ENCODE measurements around the gene ASCC2. TPM values are rescaled to one million over a fixed set of nuclear protein-coding genes. Genes with fewer than 3 reads are reported as not detected.
"Not testable (repeated sequence)": the region's sequence is repeated elsewhere in the genome, so short reads cannot be mapped to it uniquely, and the experiment has no call there.

Gene ASCC2
- total RNA-seq, 1 experiment from 2014 or later: 54.9 TPM

DNA sequence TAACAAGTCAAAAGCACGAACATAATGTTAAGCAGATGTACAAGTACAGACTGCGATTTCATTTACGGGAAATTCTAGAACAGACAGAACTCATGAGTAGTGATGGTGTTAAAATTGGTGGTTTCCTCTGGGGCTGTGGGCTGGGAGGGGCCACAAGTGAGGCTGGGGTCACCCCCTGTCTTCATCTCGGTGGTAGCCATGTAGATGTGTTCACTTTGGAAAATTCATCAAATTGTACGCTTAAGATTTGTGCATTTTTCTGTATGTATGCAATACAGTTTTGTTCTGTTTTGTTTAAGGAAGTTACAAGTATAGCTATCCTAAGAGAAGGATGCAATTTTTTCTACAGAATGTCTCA lies 504 bp upstream of the ASCC2 start:
- CTCF ChIA-PET: interaction anchor here (0.6 kb wide), 1 partner anchor 142 kb away, joined by 3 read pairs; no protein-coding TSS in a partner anchor
- intact Hi-C loops (cut with micrococcal nuclease; ENCODE audit: unreplicated experiment): no loop called here

DNA sequence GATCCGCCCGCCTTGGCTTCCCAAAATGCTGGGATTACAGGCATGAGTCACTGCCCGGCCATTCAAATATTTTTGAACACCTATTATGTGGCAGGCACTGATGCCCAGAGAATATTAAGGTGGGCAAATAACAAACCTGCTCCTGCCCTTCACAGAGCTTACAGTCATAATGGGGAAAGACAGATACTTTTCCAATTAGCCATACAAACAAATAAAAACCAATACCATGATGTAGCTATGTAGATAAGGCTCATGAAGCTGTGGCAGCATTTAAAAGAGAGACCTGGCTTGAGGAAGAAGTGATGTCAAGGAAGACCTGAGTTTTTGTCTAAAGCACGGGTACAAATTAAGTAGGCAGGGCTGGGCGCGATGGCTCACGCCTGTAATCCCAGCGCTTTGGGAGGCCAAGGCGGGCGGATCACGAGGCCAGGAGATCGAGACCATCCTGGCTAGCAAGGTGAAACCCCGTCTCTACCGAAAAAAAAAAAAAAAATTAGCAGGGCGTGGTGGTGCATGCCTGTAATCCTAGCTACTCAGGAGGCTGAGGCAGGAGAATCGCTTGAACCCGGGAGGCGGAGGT lies 1.2 kb downstream of the ASCC2 start:
- DNase-seq (ENCODE audit: low spot score); H3K27ac ChIP-seq (ENCODE audit: low read depth, low read length, poor library complexity, severe bottlenecking); intact Hi-C loops (cut with micrococcal nuclease; ENCODE audit: unreplicated experiment); H3K27me3 ChIP-seq (replicated peaks; ENCODE audit: insufficient read depth, low read depth, low read length, poor library complexity); BruUV-seq (replicated peaks); H3K9me3 ChIP-seq (ENCODE audit: low read depth, low read length, poor library complexity, severe bottlenecking); CTCF ChIA-PET; H3K36me3 ChIP-seq (ENCODE audit: insufficient read depth, low read length, poor library complexity, severe bottlenecking); POLR2A ChIA-PET (ENCODE audit: low non-redundant PET): not testable (repeated sequence)
- H3K4me1 ChIP-seq (ENCODE audit: insufficient read depth, low read length, poor library complexity, severe bottlenecking): peaks cover 12% of the 10 kb centered on the region
- peak overlapping the region; percentile 77 for H3K4me3 ChIP-seq (ENCODE audit: low read depth, low read length, poor library complexity, severe bottlenecking)

More for the DNA sequence above, 504 bp upstream of the ASCC2 start:
- POLR2A ChIA-PET (ENCODE audit: low non-redundant PET): no interaction called here
- Histone ChIP-seq H3K4me3 (ENCODE audit: low read depth, low read length, poor library complexity, severe bottlenecking) (peak overlapping the region; percentile 77), H3K27me3 (replicated peaks; ENCODE audit: insufficient read depth, low read depth, low read length, poor library complexity) (no peaks in the 10 kb centered on the region), H3K9me3 (ENCODE audit: low read depth, low read length, poor library complexity, severe bottlenecking) (no peaks in the 10 kb centered on the region), H3K27ac (ENCODE audit: low read depth, low read length, poor library complexity, severe bottlenecking) (peak overlapping the region; percentile 78), H3K36me3 (ENCODE audit: insufficient read depth, low read length, poor library complexity, severe bottlenecking) (no peaks in the 10 kb centered on the region), H3K4me1 (ENCODE audit: insufficient read depth, low read length, poor library complexity, severe bottlenecking) (peaks cover 12% of the 10 kb centered on the region)
- no TSS peak for BruUV-seq (replicated peaks)
- TF ChIP-seq, protein P1, sequence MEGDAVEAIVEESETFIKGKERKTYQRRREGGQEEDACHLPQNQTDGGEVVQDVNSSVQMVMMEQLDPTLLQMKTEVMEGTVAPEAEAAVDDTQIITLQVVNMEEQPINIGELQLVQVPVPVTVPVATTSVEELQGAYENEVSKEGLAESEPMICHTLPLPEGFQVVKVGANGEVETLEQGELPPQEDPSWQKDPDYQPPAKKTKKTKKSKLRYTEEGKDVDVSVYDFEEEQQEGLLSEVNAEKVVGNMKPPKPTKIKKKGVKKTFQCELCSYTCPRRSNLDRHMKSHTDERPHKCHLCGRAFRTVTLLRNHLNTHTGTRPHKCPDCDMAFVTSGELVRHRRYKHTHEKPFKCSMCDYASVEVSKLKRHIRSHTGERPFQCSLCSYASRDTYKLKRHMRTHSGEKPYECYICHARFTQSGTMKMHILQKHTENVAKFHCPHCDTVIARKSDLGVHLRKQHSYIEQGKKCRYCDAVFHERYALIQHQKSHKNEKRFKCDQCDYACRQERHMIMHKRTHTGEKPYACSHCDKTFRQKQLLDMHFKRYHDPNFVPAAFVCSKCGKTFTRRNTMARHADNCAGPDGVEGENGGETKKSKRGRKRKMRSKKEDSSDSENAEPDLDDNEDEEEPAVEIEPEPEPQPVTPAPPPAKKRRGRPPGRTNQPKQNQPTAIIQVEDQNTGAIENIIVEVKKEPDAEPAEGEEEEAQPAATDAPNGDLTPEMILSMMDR (conservative IDR thresholded peaks at IDR 0.05; ENCODE audit: low read depth, low read length): no peak
- TF ChIP-seq EZH2 (IDR thresholded peaks at IDR 0.05; ENCODE audit: borderline replicate concordance, low read depth, low read length, poor library complexity, severe bottlenecking): no peak
- DNase-seq (ENCODE audit: low spot score): no peak

GRCh38 chr22:29834046-29834445 lies 4.0 kb downstream of the ASCC2 start:
- H3K4me3 ChIP-seq (ENCODE audit: low read depth, low read length, poor library complexity, severe bottlenecking): no peak overlapping the region
- DNase-seq (ENCODE audit: low spot score): no peak
- no peak overlapping the region for H3K27ac ChIP-seq (ENCODE audit: low read depth, low read length, poor library complexity, severe bottlenecking)
- ChIA-PET POLR2A (ENCODE audit: low non-redundant PET) (no interaction called here), CTCF (no interaction called here)
- no peaks in the 10 kb centered on the region for H3K36me3 ChIP-seq (ENCODE audit: insufficient read depth, low read length, poor library complexity, severe bottlenecking)
- no peak for TF ChIP-seq EZH2 (IDR thresholded peaks at IDR 0.05; ENCODE audit: borderline replicate concordance, low read depth, low read length, poor library complexity, severe bottlenecking)
- TF ChIP-seq, protein P1 (conservative IDR thresholded peaks at IDR 0.05; ENCODE audit: low read depth, low read length): no peak
- peaks cover 12% of the 10 kb centered on the region for H3K4me1 ChIP-seq (ENCODE audit: insufficient read depth, low read length, poor library complexity, severe bottlenecking)
- intact Hi-C loops (cut with micrococcal nuclease; ENCODE audit: unreplicated experiment): no loop called here
- H3K9me3 ChIP-seq (ENCODE audit: low read depth, low read length, poor library complexity, severe bottlenecking): no peaks in the 10 kb centered on the region
- H3K27me3 ChIP-seq (replicated peaks; ENCODE audit: insufficient read depth, low read depth, low read length, poor library complexity): no peaks in the 10 kb centered on the region
- BruUV-seq (replicated peaks): no TSS peak

- no TSS peak for BruUV-seq (replicated peaks)
Measured at GRCh38 chr22:29833392-29833965, 4.6 kb downstream of the ASCC2 start.

More at GRCh38 chr22:29833392-29833965, 4.6 kb downstream of the ASCC2 start:
- ChIA-PET POLR2A (ENCODE audit: low non-redundant PET) (no interaction called here), CTCF (no interaction called here)
- intact Hi-C loops (cut with micrococcal nuclease; ENCODE audit: unreplicated experiment): no loop called here
- DNase-seq (ENCODE audit: low spot score): no peak
- Histone ChIP-seq H3K36me3 (ENCODE audit: insufficient read depth, low read length, poor library complexity, severe bottlenecking) (no peaks in the 10 kb centered on the region), H3K27ac (ENCODE audit: low read depth, low read length, poor library complexity, severe bottlenecking) (no peak overlapping the region), H3K9me3 (ENCODE audit: low read depth, low read length, poor library complexity, severe bottlenecking) (no peaks in the 10 kb centered on the region), H3K4me3 (ENCODE audit: low read depth, low read length, poor library complexity, severe bottlenecking) (no peak overlapping the region), H3K27me3 (replicated peaks; ENCODE audit: insufficient read depth, low read depth, low read length, poor library complexity) (no peaks in the 10 kb centered on the region), H3K4me1 (ENCODE audit: insufficient read depth, low read length, poor library complexity, severe bottlenecking) (peaks cover 7% of the 10 kb centered on the region)
- TF ChIP-seq, protein P1 (conservative IDR thresholded peaks at IDR 0.05; ENCODE audit: low read depth, low read length): no peak
- TF ChIP-seq EZH2 (IDR thresholded peaks at IDR 0.05; ENCODE audit: borderline replicate concordance, low read depth, low read length, poor library complexity, severe bottlenecking): no peak
